Fibroblast of gingiva (primary cell): ENCODE results near the gene OR6J1.
"Not testable (repeated sequence)": the region's sequence is repeated elsewhere in the genome, so short reads cannot be mapped to it uniquely, and the experiment has no call there.

Source experiments
- DNase-seq: peaks from one replicate; pipeline ENCODE4 v3.0.0-alpha.2; 2011; ENCODE audit warnings: low read depth

Gene OR6J1

GRCh38 chr14:22650960-22651521 lies 6.9 kb upstream of the OR6J1 start:
- peak; percentile 14 for DNase-seq

DNA sequence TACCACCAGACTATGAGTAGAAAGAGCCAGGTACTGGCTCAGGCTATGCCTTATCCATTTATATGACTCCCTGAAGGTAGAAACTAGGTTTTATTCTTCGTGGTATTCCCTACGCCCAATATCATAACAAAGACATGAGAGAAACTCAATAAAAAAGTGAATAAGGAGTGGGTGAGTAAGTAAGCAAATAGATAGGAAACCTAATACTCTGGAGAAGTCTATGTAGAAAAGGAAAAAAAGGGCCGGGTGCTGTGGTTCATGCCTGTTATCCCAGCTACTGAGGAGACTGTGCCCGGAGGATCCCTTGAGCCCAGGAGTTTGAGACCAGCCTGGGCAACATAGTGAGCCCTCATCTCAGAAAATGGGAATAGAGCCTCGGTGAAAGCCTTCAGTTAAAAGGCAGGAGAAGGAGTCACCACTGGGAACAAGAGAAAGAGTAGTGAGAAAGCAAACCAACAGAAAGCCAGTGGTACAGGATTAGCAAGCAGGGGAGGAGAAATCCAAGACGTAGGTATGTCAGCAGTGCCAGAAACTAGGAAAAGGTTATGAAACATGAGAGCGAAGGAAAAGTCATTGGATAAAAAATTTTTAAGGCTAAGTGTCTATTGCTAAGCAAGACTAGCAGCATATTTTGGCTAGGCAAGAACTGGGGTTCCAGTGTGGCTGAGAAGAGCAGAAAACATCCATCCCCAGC lies 6.0 kb upstream of the OR6J1 start:
- no peak for DNase-seq

- peak; percentile 47 for DNase-seq
Measured at GRCh38 chr14:22648506-22648905, 4.4 kb upstream of the OR6J1 start.

DNA sequence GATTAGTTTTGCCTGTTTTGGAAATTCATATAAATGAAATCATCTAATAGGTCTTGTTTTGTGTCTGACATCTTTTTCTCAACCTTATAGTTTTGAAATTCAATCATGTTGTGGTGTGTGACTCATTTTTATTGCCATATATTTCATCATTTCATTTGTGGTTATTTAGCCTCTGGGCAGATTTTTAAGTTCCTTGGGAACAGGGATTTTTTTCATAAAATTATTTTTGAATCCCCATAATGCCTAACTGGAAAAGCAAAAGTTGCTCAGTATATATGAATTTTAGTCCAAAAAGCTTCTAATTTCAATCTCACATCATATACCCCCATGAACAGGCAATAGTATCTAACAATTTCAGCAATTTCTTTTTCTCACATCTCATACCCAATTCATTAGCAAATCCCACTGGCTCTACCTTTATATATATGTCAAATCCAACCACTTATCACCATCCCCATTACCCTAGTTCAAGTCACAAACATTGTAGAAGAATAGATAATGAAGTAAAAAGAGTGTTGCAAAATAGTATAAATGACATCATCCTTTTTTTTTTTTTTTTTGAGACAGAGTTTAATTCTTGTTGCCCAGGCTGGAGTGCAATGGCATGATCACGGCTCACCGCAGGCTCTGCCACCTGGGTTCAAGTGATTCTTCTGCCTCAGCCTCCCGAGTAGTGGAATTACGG lies 2.6 kb upstream of the OR6J1 start:
- DNase-seq, result peak; percentile 84

- DNase-seq, result no peak
Measured at GRCh38 chr14:22641846-22642245, 2.3 kb downstream of the OR6J1 start.

- DNase-seq, result no peak
Measured at GRCh38 chr14:22640192-22640591, 4.0 kb downstream of the OR6J1 start.

- not testable (repeated sequence) for DNase-seq
Measured at GRCh38 chr14:22635980-22636379, 8.2 kb downstream of the OR6J1 start.

DNA sequence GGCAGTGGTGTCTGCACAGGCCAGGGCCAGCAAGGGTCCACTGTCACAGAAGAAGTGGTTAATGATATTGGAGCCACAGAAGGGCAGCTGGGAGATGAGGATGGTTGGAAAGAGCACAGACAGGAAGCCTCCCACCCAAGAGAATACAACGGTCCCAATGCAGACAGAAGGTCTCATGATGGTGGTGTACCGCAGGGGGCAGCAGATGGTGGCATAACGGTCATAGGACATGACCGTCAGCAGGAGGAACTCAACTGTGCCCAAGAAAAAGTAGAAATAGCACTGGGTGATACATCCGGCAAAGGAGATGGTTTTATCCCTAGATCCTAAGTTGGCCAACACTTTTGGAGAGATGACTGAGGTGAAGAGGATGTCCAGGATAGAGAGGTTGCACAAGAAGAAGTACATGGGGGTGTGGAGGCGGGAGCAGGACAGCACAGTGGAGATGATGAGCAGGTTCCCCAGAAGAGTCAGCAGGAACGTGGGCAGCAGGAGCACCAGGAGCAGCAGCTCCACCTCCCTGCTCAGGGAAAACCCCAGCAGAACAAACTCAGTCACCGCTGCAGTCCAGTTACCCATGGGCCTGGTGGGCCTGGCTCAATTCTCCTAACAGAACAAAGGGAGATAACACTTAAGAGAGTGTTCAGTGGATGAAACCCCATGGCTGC lies 9.8 kb downstream of the OR6J1 start:
- no peak for DNase-seq

- DNase-seq, result peak; percentile 72
Measured at GRCh38 chr14:22630486-22630885, 13.7 kb downstream of the OR6J1 start.

- DNase-seq, result no peak
Measured at GRCh38 chr14:22630066-22630465, 14.1 kb downstream of the OR6J1 start.

- DNase-seq, result no peak
Measured at GRCh38 chr14:22629361-22629760, 14.8 kb downstream of the OR6J1 start.

- no peak for DNase-seq
Measured at GRCh38 chr14:22627506-22628263, 16.5 kb downstream of the OR6J1 start.

- no peak for DNase-seq
Measured at GRCh38 chr14:22626590-22626989, 17.6 kb downstream of the OR6J1 start.

- DNase-seq, result no peak
Measured at GRCh38 chr14:22623047-22623446, 21.1 kb downstream of the OR6J1 start.

DNA sequence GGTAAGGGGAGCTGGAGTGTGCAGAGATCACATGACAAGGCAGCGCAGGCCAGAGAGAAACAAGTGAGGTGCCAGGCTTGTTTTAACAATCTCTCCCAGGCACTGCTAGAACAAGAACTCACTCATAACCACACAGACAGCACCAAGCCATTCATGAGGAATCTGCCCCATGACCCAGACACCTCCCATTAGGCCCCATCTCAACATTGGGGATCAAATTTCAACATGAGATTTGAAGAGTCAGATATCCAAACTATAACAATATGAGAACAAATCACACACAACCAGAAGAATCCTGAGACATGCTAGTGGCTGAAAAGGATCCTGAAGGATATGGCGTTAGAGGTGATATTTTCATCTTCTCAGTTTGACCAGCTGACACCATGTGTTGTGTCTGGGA lies 21.9 kb downstream of the OR6J1 start:
- DNase-seq, result peak; percentile 54

- not testable (repeated sequence) for DNase-seq
Measured at GRCh38 chr14:22615765-22616164, 28.4 kb downstream of the OR6J1 start.

DNA sequence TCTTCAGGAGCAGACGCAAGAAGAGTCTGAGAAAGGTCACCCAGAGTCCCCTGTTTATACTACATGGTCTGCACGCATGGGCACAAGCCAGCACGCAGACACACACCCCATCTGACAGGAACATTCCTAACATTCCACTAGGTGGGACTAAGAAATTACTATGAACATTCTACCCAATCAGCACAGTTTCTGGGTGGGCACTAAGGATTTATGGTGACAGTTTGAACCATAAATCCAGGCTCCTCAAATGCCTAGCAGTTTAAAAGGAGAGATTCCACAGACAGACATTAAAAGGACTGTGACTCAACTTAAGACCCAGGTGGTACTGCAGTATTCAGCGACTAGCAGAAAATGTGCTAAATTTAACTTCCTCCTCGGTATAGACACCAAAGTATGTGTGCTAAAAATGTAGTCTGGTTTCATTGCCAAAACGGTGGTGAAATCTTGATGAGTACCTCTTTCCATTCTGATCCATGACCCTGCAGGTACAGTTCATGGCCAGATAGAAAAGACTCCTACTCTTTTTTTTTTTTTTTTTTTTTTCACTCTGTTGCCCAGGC lies 29.8 kb downstream of the OR6J1 start:
- peak; percentile 61 for DNase-seq

GRCh38 chr14:22613736-22614239 lies 30.4 kb downstream of the OR6J1 start:
- DNase-seq, result no peak

DNA sequence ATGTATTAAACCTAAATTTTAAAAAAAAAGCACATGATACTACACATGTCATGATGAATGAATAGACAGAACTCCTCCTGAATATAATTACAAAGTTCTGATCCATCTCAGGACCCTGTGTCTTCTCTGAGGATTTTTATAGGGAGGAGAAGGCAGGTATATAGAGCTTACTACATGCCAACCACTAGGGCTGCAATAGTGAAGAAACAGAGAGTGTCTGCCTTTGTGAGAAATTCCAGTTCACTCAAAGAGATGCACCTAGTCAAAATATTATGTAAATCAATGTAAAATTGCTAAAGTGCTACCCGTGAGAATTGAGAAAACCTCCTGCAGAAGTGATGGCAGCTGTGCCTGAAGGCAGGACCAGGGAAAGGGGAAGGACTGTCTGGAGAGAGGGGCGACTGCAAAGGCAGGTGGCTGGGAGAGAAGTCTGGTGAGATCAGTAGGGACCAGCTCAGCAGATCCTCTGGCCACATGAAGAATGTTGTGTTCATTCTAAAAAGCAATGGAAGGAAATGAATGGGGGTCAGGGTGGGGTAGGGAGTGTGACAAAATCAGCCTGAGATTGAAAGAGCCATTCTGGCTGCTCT lies 31.0 kb downstream of the OR6J1 start:
- DNase-seq, result no peak

DNA sequence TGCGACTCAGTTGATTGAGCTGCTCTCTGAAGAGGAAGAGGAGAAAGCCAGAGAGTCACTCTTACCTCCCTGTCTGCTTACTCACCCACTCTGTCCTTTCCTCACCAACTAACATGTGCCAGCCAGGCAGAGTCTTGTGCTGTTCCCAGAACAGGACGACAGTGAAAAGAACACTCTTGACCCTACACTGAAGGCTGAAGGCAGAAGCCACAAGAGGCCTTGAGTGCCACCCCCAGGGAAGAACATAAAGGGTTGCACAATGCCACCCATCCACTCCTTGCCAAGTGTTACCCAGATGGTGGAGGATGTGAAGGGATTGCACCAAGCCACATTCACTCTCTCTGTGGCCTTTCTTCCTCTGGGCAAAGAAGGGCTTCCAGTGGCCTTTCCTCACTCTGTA lies 33.2 kb downstream of the OR6J1 start:
- DNase-seq, result peak; percentile 69

DNA sequence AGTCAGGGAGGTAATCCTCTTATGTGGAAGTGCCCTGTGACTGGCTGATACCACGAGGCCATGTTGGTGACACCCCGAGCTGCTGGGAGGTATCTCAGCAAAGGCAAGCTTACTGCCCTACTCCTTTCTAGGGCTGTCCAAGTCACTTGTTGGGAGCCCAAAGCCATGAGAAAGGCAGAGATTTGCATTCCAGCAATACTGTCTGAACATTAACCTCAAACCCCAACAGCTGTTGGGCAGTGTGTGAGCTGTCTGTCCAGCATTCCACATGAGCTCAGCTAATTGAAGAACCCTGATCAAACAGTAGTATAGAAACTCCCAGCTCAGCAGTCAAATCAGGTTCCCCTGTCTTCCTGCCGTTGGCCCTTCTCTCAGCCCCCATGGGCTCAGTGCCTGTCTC lies 36.9 kb downstream of the OR6J1 start:
- no peak for DNase-seq
